OCI-LY1 (cell line): Measurements from ENCODE around the gene IL1RAPL2.
"Not testable (repeated sequence)": the region's sequence is repeated elsewhere in the genome, so short reads cannot be mapped to it uniquely, and the experiment has no call there.

Experiments
- H2AFZ ChIP-seq: fragments of 200-600 bp; sonication (generic), shearing (Covaris generic); 2 replicates; pipeline ENCODE4 v1.6.0; 2014; ENCODE audit warnings: antibody characterized with exemption, mild to moderate bottlenecking, low read length
- H3F3A ChIP-seq: fragments of 200-600 bp; sonication (generic), shearing (Covaris generic); 2 replicates; pipeline ENCODE4 v1.6.0; 2014; ENCODE audit warnings: mild to moderate bottlenecking, antibody characterized with exemption, low read length, moderate library complexity; ENCODE audit not compliant: insufficient read depth
- H3K27ac ChIP-seq: fragments of 200-600 bp; sonication (generic); 2 replicates; pipeline ENCODE4 v1.5.1; 2014; ENCODE audit warnings: low read length, mixed run types, mild to moderate bottlenecking, low read depth; ENCODE audit not compliant: poor library complexity, severe bottlenecking
- H3K27me3 ChIP-seq: fragments of 200-600 bp; sonication (generic); 2 replicates; pipeline ENCODE4 v1.6.0; 2014; ENCODE audit warnings: antibody characterized with exemption, mild to moderate bottlenecking, low read length, moderate library complexity; ENCODE audit not compliant: insufficient read depth
- H3K36me3 ChIP-seq: fragments of 200-600 bp; sonication (generic); 2 replicates; pipeline ENCODE4 v1.6.1; 2014; ENCODE audit warnings: mild to moderate bottlenecking, antibody characterized with exemption, low read length, moderate library complexity, mixed read lengths; ENCODE audit not compliant: insufficient read depth
- H3K4me1 ChIP-seq: fragments of 200-600 bp; sonication (generic); 2 replicates; pipeline ENCODE4 v1.5.1; 2014; ENCODE audit warnings: mild to moderate bottlenecking, low read length, moderate library complexity; ENCODE audit not compliant: insufficient read depth, severe bottlenecking
- H3K4me2 ChIP-seq: fragments of 200-600 bp; sonication (generic), shearing (Covaris generic); 2 replicates; pipeline ENCODE4 v1.6.1; 2014; ENCODE audit warnings: low read length
- H3K4me3 ChIP-seq: fragments of 200-600 bp; sonication (generic); 2 replicates; pipeline ENCODE4 v1.5.1; 2014; ENCODE audit warnings: low read length, low read depth, mild to moderate bottlenecking, mixed read lengths; ENCODE audit not compliant: poor library complexity, severe bottlenecking
- H3K79me2 ChIP-seq: fragments of 200-600 bp; shearing (Covaris generic); 2 replicates; pipeline ENCODE4 v1.6.1; 2016; ENCODE audit warnings: mixed run types, low read length, mixed read lengths; ENCODE audit not compliant: insufficient read depth
- H3K9ac ChIP-seq: fragments of 200-600 bp; sonication (generic), shearing (Covaris generic); 2 replicates; pipeline ENCODE4 v1.6.1; 2014; ENCODE audit warnings: mild to moderate bottlenecking, low read length, mixed read lengths
- H3K9me2 ChIP-seq: fragments of 200-600 bp; sonication (generic), shearing (Covaris generic); 2 replicates; pipeline ENCODE4 v1.6.1; 2014; ENCODE audit warnings: low read depth, mild to moderate bottlenecking, low read length, mixed read lengths
- H3K9me3 ChIP-seq: fragments of 200-600 bp; shearing (Covaris generic); 2 replicates; pipeline ENCODE4 v1.6.1; 2014; ENCODE audit warnings: low read length, mixed read lengths
- H4K20me1 ChIP-seq: fragments of 200-600 bp; sonication (generic), shearing (Covaris generic); 2 replicates; pipeline ENCODE4 v1.6.0; 2016; ENCODE audit warnings: mild to moderate bottlenecking, low read length; ENCODE audit not compliant: insufficient read depth
- EZH2 ChIP-seq: fragments of 200-600 bp; sonication (generic), shearing (Covaris generic); IDR thresholded peaks from 2 replicates; pipeline ENCODE4 v1.8.0; 2017; ENCODE audit warnings: borderline replicate concordance, mixed run types, mild to moderate bottlenecking, antibody characterized with exemption, low read length, moderate library complexity, mixed read lengths
- TF ChIP-seq, protein P1 (sequence below): fragments of 200-600 bp; sonication (generic), shearing (Covaris generic); IDR thresholded peaks from 2 replicates; pipeline ENCODE4 v1.5.1; 2017; ENCODE audit warnings: mild to moderate bottlenecking, antibody characterized with exemption, low read length, moderate library complexity, mixed read lengths

IL1RAPL2 gene

DNA sequence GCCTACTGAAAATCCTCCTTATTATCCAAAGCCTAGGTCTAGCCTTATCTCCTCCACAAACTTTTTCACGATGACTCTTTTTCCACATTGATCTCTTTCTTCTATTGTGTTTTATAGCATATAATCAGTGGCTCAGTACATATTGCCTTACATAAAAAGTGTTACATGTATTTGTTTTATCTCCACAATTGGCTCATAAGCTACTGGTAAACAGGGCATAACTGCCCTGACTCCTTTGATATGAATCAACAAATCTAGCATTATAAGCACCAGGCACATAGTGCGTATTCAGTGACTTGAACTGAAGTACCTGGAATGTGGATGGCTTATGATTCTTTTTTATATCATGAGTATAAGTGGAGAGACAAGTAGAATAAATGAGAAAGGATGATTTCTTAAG is 447.7 kb downstream of the IL1RAPL2 start:
- H3K27ac ChIP-seq = no peak overlapping the region
- no peaks in the 10 kb centered on the region for H3K9me3 ChIP-seq
- H3F3A ChIP-seq = no peaks in the 10 kb centered on the region
- no peak overlapping the region for H3K4me3 ChIP-seq
- no peaks in the 10 kb centered on the region for H3K9me2 ChIP-seq
- no peak overlapping the region for H2AFZ ChIP-seq
- no peaks in the 10 kb centered on the region for H3K36me3 ChIP-seq
- H3K79me2 ChIP-seq = no peaks in the 10 kb centered on the region
- no peaks in the 10 kb centered on the region for H4K20me1 ChIP-seq
- TF ChIP-seq, protein P1, sequence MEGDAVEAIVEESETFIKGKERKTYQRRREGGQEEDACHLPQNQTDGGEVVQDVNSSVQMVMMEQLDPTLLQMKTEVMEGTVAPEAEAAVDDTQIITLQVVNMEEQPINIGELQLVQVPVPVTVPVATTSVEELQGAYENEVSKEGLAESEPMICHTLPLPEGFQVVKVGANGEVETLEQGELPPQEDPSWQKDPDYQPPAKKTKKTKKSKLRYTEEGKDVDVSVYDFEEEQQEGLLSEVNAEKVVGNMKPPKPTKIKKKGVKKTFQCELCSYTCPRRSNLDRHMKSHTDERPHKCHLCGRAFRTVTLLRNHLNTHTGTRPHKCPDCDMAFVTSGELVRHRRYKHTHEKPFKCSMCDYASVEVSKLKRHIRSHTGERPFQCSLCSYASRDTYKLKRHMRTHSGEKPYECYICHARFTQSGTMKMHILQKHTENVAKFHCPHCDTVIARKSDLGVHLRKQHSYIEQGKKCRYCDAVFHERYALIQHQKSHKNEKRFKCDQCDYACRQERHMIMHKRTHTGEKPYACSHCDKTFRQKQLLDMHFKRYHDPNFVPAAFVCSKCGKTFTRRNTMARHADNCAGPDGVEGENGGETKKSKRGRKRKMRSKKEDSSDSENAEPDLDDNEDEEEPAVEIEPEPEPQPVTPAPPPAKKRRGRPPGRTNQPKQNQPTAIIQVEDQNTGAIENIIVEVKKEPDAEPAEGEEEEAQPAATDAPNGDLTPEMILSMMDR = no peak
- no peak for TF ChIP-seq EZH2
- H3K9ac ChIP-seq = no peak overlapping the region
- no peak overlapping the region for H3K4me2 ChIP-seq
- H3K27me3 ChIP-seq = no peaks in the 10 kb centered on the region
- H3K4me1 ChIP-seq = no peaks in the 10 kb centered on the region

DNA sequence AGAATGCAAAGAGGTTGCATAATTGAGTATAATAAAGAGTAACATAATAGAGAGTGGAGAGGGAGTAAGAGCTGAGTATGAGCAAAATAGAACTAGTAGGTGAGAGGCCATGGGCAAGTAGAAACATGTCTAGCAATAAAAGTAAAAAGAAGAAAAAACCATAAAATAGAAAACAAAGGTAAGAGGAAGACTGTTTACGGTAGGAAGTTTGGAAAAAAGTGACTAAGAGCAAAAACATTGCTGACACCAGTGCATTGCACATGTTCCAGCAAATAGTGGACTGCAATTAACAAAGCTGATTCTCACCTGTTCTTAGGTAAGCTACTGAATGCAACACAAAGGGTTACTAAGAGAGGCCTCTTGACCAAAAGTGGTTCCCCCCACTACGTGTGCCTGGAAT is 451.6 kb downstream of the IL1RAPL2 start:
- H3K27me3 ChIP-seq = no peaks in the 10 kb centered on the region
- H3K9me2 ChIP-seq = no peaks in the 10 kb centered on the region
- no peak overlapping the region for H3K27ac ChIP-seq
- no peak overlapping the region for H2AFZ ChIP-seq
- no peaks in the 10 kb centered on the region for H3F3A ChIP-seq
- no peak overlapping the region for H3K9ac ChIP-seq
- TF ChIP-seq, protein P1 = no peak
- no peak for TF ChIP-seq EZH2
- no peaks in the 10 kb centered on the region for H4K20me1 ChIP-seq
- H3K79me2 ChIP-seq = no peaks in the 10 kb centered on the region
- H3K4me1 ChIP-seq = no peaks in the 10 kb centered on the region
- no peaks in the 10 kb centered on the region for H3K9me3 ChIP-seq
- no peaks in the 10 kb centered on the region for H3K36me3 ChIP-seq
- no peak overlapping the region for H3K4me3 ChIP-seq
- no peak overlapping the region for H3K4me2 ChIP-seq

DNA sequence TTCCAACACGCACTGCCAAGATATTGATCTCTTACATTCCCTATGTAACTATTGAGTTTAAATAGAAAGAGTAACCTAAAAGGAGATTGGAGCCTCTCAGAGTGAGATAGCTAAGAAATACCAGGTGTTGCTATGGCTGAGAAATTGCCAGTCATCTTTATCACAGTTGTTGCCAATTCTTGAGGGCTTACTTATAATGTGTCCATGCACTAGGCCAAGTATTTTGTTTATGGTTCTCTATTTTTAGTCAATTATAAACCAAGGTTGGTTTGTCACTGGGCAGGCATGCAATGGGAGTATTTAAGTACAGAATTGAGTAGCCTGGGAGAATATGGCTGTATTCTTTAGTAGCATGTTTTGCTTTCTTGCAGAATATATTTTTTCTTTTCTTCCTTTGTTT is 452.9 kb downstream of the IL1RAPL2 start:
- no peak overlapping the region for H3K9ac ChIP-seq
- H3K36me3 ChIP-seq = no peaks in the 10 kb centered on the region
- H3K27ac ChIP-seq = no peak overlapping the region
- H3K79me2 ChIP-seq = no peaks in the 10 kb centered on the region
- H3K4me2 ChIP-seq = no peak overlapping the region
- no peaks in the 10 kb centered on the region for H3K4me1 ChIP-seq
- no peaks in the 10 kb centered on the region for H3K9me2 ChIP-seq
- H4K20me1 ChIP-seq = no peaks in the 10 kb centered on the region
- TF ChIP-seq EZH2 = no peak
- TF ChIP-seq, protein P1 = no peak
- no peak overlapping the region for H2AFZ ChIP-seq
- H3K4me3 ChIP-seq = no peak overlapping the region
- H3F3A ChIP-seq = no peaks in the 10 kb centered on the region
- no peaks in the 10 kb centered on the region for H3K9me3 ChIP-seq
- no peaks in the 10 kb centered on the region for H3K27me3 ChIP-seq

DNA sequence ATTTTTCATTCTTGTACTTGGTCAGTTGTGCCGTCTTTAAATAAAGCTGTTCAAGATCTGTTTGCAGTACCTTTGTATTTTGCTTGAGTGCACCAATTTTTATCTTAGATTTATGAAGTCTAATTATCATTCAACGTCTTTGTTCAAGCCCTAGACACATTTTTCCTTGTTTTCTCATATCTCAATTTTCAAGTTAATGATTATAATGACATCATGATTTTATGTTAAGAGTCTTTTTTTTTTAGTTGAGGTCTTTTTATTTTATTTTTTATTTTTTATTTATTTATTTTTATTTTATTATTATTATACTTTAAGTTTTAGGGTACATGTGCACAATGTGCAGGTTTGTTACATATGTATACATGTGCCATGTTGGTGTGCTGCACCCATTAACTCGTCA is 463.0 kb downstream of the IL1RAPL2 start:
- not testable (repeated sequence) for H3K9me3 ChIP-seq, H3F3A ChIP-seq, H3K4me3 ChIP-seq, H3K4me1 ChIP-seq, H3K9ac ChIP-seq, H3K79me2 ChIP-seq, H3K4me2 ChIP-seq, H2AFZ ChIP-seq, H3K9me2 ChIP-seq, H3K27me3 ChIP-seq, H4K20me1 ChIP-seq, H3K27ac ChIP-seq, H3K36me3 ChIP-seq
